Osteocyte (in vitro differentiated cells): ENCODE data around the gene ITFG1. TPM values are rescaled to one million over a fixed set of nuclear protein-coding genes. Genes with fewer than 3 reads are reported as not detected.
"Not testable (repeated sequence)": the region's sequence is repeated elsewhere in the genome, so short reads cannot be mapped to it uniquely, and the experiment has no call there.

Experiments
- DNase-seq: peaks from one replicate; pipeline ENCODE4 v3.0.0; 2021; ENCODE audit warnings: mixed read lengths; ENCODE audit not compliant: unreplicated experiment; ENCODE audit errors: extremely low spot score
- H3K27ac Mint-ChIP-seq: one replicate; pipeline ENCODE4 v1.8.0; 2021; ENCODE audit warnings: mild to moderate bottlenecking, mixed read lengths; ENCODE audit not compliant: unreplicated experiment
- H3K27me3 Mint-ChIP-seq: one replicate; pipeline ENCODE4 v1.8.0; 2021; ENCODE audit warnings: mixed read lengths; ENCODE audit not compliant: unreplicated experiment
- H3K36me3 Mint-ChIP-seq: one replicate; pipeline ENCODE4 v1.8.0; 2021; ENCODE audit warnings: mixed read lengths; ENCODE audit not compliant: unreplicated experiment
- H3K4me1 Mint-ChIP-seq: one replicate; pipeline ENCODE4 v1.8.0; 2021; ENCODE audit warnings: mixed read lengths; ENCODE audit not compliant: unreplicated experiment
- H3K4me3 Mint-ChIP-seq: one replicate; pipeline ENCODE4 v1.8.0; 2021; ENCODE audit warnings: mild to moderate bottlenecking, moderate library complexity, mixed read lengths; ENCODE audit not compliant: unreplicated experiment
- H3K9me3 Mint-ChIP-seq: one replicate; pipeline ENCODE4 v1.8.0; 2021; ENCODE audit warnings: mixed read lengths; ENCODE audit not compliant: unreplicated experiment
- total RNA-seq: library from RNA; stranded (reverse); gene quantifications from 2 replicates; pipeline ENCODE4 v1.2.1, GENCODE V29; 2021
- TF ChIP-seq, protein P1 (sequence below): fragments of 200-600 bp; sonication (generic); IDR thresholded peaks from 2 replicates; pipeline ENCODE4 v1.5.0; 2021; ENCODE audit warnings: antibody characterized with exemption, mild to moderate bottlenecking, moderate library complexity

ITFG1 gene
- total RNA-seq, 1 donor from 2014 or later = 69.5 TPM

DNA sequence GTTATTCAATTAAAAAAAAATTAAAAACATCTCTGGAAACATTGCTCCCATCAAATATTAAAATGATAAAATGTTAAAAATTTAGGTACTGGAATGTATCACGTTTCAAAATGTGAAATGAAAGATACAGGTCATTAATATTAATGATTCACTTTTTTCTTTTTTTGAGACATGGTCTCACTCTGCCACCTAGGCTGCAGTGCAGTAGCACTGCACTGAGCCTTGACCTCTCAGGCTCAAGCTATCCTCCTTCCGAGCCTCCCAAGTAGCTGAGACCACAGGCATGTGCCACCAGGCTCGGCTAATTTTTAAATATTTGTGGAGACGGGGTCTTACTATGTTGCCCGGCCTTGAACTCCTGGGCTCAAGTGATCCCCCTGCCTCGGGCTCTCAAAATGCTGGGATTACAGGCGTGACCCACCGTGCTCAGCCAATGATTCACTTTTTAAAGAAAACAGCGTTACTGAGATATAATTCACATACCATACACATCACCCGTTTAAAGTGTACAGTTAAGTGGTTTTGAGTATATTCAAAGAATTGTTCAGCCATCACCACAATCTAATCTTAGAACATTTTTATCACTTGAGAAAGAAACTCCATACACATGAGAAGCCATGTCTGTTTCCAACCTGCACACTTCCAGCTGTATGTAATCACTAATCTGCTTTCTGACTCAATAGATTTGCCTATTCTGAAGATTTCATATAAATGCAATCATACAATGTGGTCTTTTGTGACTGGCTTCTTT is 298.0 kb downstream of the ITFG1 start:
- H3K9me3 Mint-ChIP-seq = no peaks in the 10 kb centered on the region
- TF ChIP-seq, protein P1, sequence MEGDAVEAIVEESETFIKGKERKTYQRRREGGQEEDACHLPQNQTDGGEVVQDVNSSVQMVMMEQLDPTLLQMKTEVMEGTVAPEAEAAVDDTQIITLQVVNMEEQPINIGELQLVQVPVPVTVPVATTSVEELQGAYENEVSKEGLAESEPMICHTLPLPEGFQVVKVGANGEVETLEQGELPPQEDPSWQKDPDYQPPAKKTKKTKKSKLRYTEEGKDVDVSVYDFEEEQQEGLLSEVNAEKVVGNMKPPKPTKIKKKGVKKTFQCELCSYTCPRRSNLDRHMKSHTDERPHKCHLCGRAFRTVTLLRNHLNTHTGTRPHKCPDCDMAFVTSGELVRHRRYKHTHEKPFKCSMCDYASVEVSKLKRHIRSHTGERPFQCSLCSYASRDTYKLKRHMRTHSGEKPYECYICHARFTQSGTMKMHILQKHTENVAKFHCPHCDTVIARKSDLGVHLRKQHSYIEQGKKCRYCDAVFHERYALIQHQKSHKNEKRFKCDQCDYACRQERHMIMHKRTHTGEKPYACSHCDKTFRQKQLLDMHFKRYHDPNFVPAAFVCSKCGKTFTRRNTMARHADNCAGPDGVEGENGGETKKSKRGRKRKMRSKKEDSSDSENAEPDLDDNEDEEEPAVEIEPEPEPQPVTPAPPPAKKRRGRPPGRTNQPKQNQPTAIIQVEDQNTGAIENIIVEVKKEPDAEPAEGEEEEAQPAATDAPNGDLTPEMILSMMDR = no peak
- peaks cover 4% of the 10 kb centered on the region for H3K36me3 Mint-ChIP-seq
- H3K4me3 Mint-ChIP-seq = no peak overlapping the region
- no peaks in the 10 kb centered on the region for H3K4me1 Mint-ChIP-seq
- H3K27me3 Mint-ChIP-seq = no peaks in the 10 kb centered on the region
- H3K27ac Mint-ChIP-seq = no peak overlapping the region
- DNase-seq = no peak

DNA sequence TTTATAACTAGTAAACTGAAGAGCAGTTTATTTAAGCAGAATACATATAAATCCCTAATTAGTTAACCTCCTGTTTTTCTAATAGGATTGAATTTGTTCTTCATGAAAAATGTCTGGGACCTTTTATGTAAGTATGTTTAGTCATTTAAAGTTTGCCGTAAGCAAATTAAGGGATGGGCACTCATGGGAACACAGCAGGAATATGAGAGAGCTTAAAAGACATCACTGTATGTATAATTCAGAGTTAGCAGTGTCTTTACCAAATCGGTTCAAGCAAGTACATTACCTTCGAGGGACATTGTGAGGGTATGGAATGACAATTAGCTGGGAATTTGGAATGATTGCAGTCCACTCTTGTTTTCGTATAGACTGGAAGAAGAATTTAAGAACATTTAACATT is 299.4 kb downstream of the ITFG1 start:
- Mint-ChIP-seq H3K4me1 (no peaks in the 10 kb centered on the region), H3K27ac (no peak overlapping the region), H3K36me3 (peaks cover 11% of the 10 kb centered on the region), H3K27me3 (no peaks in the 10 kb centered on the region), H3K9me3 (no peaks in the 10 kb centered on the region), H3K4me3 (no peak overlapping the region)
- TF ChIP-seq, protein P1 = no peak
- DNase-seq = no peak

DNA sequence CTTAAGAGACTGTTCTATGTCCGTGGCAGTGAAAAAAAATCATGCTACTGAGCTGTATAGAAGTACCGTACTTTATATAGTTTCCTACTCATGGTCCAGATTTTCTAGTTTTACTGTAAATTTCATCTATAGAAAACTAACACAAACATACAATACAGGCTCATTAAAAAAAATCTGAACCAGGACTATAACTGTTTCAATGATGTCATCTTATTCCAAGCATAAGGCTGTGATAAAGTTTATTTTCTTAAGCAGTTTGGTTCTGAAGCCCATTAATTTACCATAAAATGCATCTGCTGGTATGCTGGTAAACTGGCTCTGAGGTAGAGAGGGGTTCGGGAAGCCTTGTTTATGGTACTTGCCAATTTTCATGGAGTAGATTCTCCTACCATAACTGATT is 300.4 kb downstream of the ITFG1 start:
- TF ChIP-seq, protein P1 = no peak
- no peaks in the 10 kb centered on the region for H3K4me1 Mint-ChIP-seq
- H3K27me3 Mint-ChIP-seq = no peaks in the 10 kb centered on the region
- no peaks in the 10 kb centered on the region for H3K9me3 Mint-ChIP-seq
- DNase-seq = no peak
- H3K36me3 Mint-ChIP-seq = peaks cover 13% of the 10 kb centered on the region
- H3K27ac Mint-ChIP-seq = no peak overlapping the region
- H3K4me3 Mint-ChIP-seq = no peak overlapping the region

DNA sequence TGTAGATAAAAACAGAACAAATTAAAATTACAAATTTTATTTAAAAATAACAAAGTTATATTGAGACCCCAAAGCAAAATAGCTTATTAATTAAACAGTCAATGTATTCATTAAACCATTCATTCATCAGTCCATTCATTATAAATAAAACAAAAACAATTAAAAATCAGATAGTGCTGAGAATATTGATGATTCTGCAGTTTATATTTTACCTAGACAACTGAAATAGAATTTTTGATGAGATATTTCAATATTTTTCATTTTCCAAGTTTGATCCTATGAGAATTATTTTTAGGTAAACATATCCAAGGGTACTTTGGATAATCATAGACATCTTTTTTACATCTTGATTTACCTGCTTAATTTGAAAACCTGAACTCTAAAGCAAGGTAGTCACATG is 301.9 kb downstream of the ITFG1 start:
- Mint-ChIP-seq H3K27me3 (no peaks in the 10 kb centered on the region), H3K4me1 (no peaks in the 10 kb centered on the region), H3K9me3 (no peaks in the 10 kb centered on the region), H3K4me3 (no peak overlapping the region), H3K36me3 (peaks cover 13% of the 10 kb centered on the region), H3K27ac (no peak overlapping the region)
- TF ChIP-seq, protein P1 = no peak
- DNase-seq = no peak

DNA sequence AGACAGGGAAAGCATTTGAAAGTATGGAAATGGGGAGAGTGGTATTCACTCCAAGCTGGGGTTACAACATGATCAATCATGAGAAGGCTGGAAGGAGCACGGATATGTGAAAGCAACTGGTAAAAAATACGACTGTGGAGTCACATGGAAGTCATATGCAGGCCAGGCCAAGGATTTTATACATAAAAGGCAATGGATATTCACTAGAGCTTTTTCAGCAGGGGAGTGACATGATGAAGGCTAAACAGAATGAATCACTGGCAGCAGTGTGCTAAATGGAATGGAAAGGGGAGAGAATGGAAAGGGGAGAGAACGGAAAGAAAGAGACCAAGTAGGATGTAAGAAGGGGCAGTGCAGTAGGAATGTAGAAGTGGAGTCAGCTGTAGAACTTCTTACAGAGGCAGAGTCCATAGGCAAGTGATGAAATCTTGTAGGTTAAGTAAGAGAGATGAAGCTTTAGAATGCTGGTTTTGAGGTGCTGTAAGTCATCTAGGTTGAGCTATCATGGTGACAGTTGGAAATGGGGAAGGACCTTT is 304.1 kb downstream of the ITFG1 start:
- Mint-ChIP-seq H3K27me3 (no peaks in the 10 kb centered on the region), H3K36me3 (peaks cover 30% of the 10 kb centered on the region), H3K9me3 (peaks cover 6% of the 10 kb centered on the region), H3K4me3 (no peak overlapping the region), H3K27ac (no peak overlapping the region), H3K4me1 (no peaks in the 10 kb centered on the region)
- DNase-seq = no peak
- TF ChIP-seq, protein P1 = no peak

DNA sequence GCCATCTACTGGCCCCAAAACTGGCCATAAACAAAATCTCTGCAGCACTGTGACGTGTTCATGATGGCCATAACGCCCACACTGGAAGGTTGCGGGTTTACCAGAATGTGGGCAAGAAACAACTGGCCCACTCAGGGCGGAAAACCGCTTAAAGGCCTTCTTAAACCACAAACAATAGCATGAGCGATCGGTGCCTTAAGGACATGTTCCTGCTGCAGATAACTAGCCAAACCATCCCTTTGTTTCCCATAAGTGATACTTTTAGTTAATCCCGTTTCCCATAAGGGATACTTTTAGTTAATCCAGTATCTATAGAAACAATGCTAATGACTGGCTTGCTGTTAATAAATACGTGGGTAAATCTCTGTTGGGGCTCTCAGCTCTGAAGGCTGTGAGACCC is 308.4 kb downstream of the ITFG1 start:
- peaks cover 28% of the 10 kb centered on the region for H3K36me3 Mint-ChIP-seq
- not testable (repeated sequence) for H3K4me1 Mint-ChIP-seq, DNase-seq, H3K27me3 Mint-ChIP-seq, H3K27ac Mint-ChIP-seq, H3K9me3 Mint-ChIP-seq, H3K4me3 Mint-ChIP-seq
